Liver (tissue), 9 donors: ENCODE measurements around the gene GCGR. TPM values are rescaled to one million over a fixed set of nuclear protein-coding genes. Genes with fewer than 3 reads are reported as not detected.

Experiments
- DNase-seq: peaks from one replicate; pipeline ENCODE4 v3.0.0-alpha.2; 2017; ENCODE audit warnings: low spot score
- H3K27ac ChIP-seq, 2 donors: one replicate each; pipeline ENCODE4 v1.7.0; 2013; ENCODE audit warnings: inconsistent platforms in 2 of 2, low read length in 2 of 2, control low read depth in 1 of 2, low read depth in 1 of 2, mild to moderate bottlenecking in 1 of 2
- H3K27me3 ChIP-seq, 4 donors: one replicate each; pipeline versions ENCODE4 v1.6.1 to v1.7.0; 2013; ENCODE audit warnings: low read length in 3 of 4, inconsistent platforms in 1 of 4, mild to moderate bottlenecking in 1 of 4, moderate library complexity in 1 of 4; ENCODE audit not compliant: control insufficient read depth in 4 of 4, insufficient read depth in 4 of 4
- H3K36me3 ChIP-seq, 4 donors: one replicate each; pipeline versions ENCODE4 v1.6.1 to v1.7.0; 2013; ENCODE audit warnings: low read length in 3 of 4, mild to moderate bottlenecking in 3 of 4, low read depth in 1 of 4, moderate library complexity in 1 of 4; ENCODE audit not compliant: control insufficient read depth in 4 of 4, insufficient read depth in 3 of 4
- H3K4me1 ChIP-seq, 4 donors: one replicate each; pipeline versions ENCODE4 v1.6.1 to v1.7.0; 2013; ENCODE audit warnings: low read length in 3 of 4, mild to moderate bottlenecking in 3 of 4, moderate library complexity in 1 of 4; ENCODE audit not compliant: control insufficient read depth in 4 of 4, insufficient read depth in 4 of 4
- H3K4me3 ChIP-seq, 3 donors: one replicate each; pipeline versions ENCODE4 v1.6.1 to v1.7.0; 2013; ENCODE audit warnings: low read length in 3 of 3, control low read depth in 1 of 3, low read depth in 1 of 3, mild to moderate bottlenecking in 1 of 3
- H3K9ac ChIP-seq, 2 donors: one replicate each; pipeline ENCODE4 v1.7.0; 2013; ENCODE audit warnings: low read length in 2 of 2, mild to moderate bottlenecking in 2 of 2, moderate library complexity in 2 of 2, control low read depth in 1 of 2, low read depth in 1 of 2
- H3K9me3 ChIP-seq, 4 donors: one replicate each; pipeline versions ENCODE4 v1.6.1 to v1.7.0; 2013; ENCODE audit warnings: low read length in 3 of 4; ENCODE audit not compliant: control insufficient read depth in 4 of 4
- ATF3 ChIP-seq: IDR thresholded peaks from 2 replicates; pipeline ENCODE4 v1.6.1; 2016; ENCODE audit warnings: antibody characterized with exemption
- CTCF ChIP-seq: fragments of 150-350 bp; IDR thresholded peaks from 2 replicates; pipeline ENCODE4 v1.5.1; 2017; ENCODE audit warnings: improper control_type of control experiment, low read depth, low read length; ENCODE audit not compliant: missing input control
- FOXA1 ChIP-seq: IDR thresholded peaks from 2 replicates; pipeline ENCODE4 v1.6.1; 2016; ENCODE audit warnings: antibody characterized with exemption
- FOXA2 ChIP-seq: IDR thresholded peaks from 2 replicates; pipeline ENCODE4 v1.6.1; 2016; ENCODE audit warnings: antibody characterized with exemption
- GABPA ChIP-seq, 2 donors: IDR thresholded peaks in 1 of 2; conservative IDR thresholded peaks in 1 of 2; 2 replicates each; pipeline ENCODE4 v1.6.1; 2016; ENCODE audit warnings: antibody characterized with exemption in 2 of 2, mild to moderate bottlenecking in 1 of 2, moderate library complexity in 1 of 2
- HNF4G ChIP-seq: IDR thresholded peaks from 2 replicates; pipeline ENCODE4 v1.6.1; 2016; ENCODE audit warnings: antibody characterized with exemption
- JUND ChIP-seq, 2 donors: IDR thresholded peaks; 2 replicates each; pipeline ENCODE4 v1.6.1; 2016; ENCODE audit warnings: antibody characterized with exemption in 2 of 2
- MAX ChIP-seq: IDR thresholded peaks from 2 replicates; pipeline ENCODE4 v1.6.1; 2016; ENCODE audit warnings: antibody characterized with exemption
- NR2F2 ChIP-seq: IDR thresholded peaks from 2 replicates; pipeline ENCODE4 v1.6.1; 2016; ENCODE audit warnings: antibody characterized with exemption
- RAD21 ChIP-seq, 2 donors: IDR thresholded peaks; 2 replicates each; pipeline ENCODE4 v1.6.1; 2016; ENCODE audit warnings: antibody characterized with exemption in 2 of 2, mild to moderate bottlenecking in 2 of 2
- REST ChIP-seq: IDR thresholded peaks from 2 replicates; pipeline ENCODE4 v1.6.1; 2016; ENCODE audit warnings: antibody characterized with exemption, mild to moderate bottlenecking
- RXRA ChIP-seq, 2 donors: IDR thresholded peaks; 2 replicates each; pipeline ENCODE4 v1.6.1; 2017 to 2018; ENCODE audit warnings: antibody characterized with exemption in 2 of 2, mild to moderate bottlenecking in 1 of 2
- SP1 ChIP-seq: IDR thresholded peaks from 2 replicates; pipeline ENCODE4 v1.6.1; 2018; ENCODE audit warnings: antibody characterized with exemption, mild to moderate bottlenecking
- TAF1 ChIP-seq: conservative IDR thresholded peaks from 2 replicates; pipeline ENCODE4 v1.6.1; 2016; ENCODE audit warnings: antibody characterized with exemption, mild to moderate bottlenecking
- YY1 ChIP-seq: IDR thresholded peaks from 2 replicates; pipeline ENCODE4 v1.6.1; 2016; ENCODE audit warnings: antibody characterized with exemption, mild to moderate bottlenecking
- ZBTB33 ChIP-seq: IDR thresholded peaks from 2 replicates; pipeline ENCODE4 v1.6.1; 2016; ENCODE audit warnings: antibody characterized with exemption
- WGBS: extraction: QIAGEN DNeasy Blood & Tissue Kit; methylation state at CpG from one replicate; pipeline ENCODE4 v1.1.7; 2013; 5-methylcytosine and 5-hydroxymethylcytosine counted together
- polyA plus RNA-seq, 2 donors: library from polyadenylated mRNA; stranded (reverse) in 1 of 2; unstranded in 1 of 2; fragments of 200-250 nt in 1 of 2; fragments of >200 nt in 1 of 2; fragmentation: Nextera tagmentation in 1 of 2; extraction: Ambion mirVana in 1 of 2; gene quantifications; one replicate each; pipeline versions ENCODE4 v1.2.1 to v1.2.3, GENCODE V29; 2013 to 2015
- total RNA-seq, 2 donors: library from RNA; depleted of rRNA; stranded (reverse); fragments of >200 nt; gene quantifications; one replicate each; pipeline ENCODE4 v1.2.3, GENCODE V29; 2014
- donor health status: healthy.
- donor health status: healthy.
- donor health status: healthy.
- donor health status: healthy.
- donor health status: healthy.

GCGR gene
- total and polyA plus RNA-seq, 4 donors, result 20.7 to 72.0 (median 48.9) TPM

GRCh38 chr17:81822996-81823819 lies 19.3 kb downstream of the GCGR start:
- peaks cover 0 to 5% (median 0%) of the 10 kb centered on the region in 4 donors for H3K36me3 ChIP-seq
- no peak for DNase-seq
- H3K9ac ChIP-seq, result no peak overlapping the region
- peak overlapping the region; percentile 97 to 98 for H3K27ac ChIP-seq
- H3K27me3 ChIP-seq, result no peaks in the 10 kb centered on the region
- H3K9me3 ChIP-seq, result no peaks in the 10 kb centered on the region
- peaks cover 8 to 20% (median 15%) of the 10 kb centered on the region in 4 donors for H3K4me1 ChIP-seq
- no peak overlapping the region for H3K4me3 ChIP-seq
- TF ChIP-seq MAX, result no peak
- no peak for TF ChIP-seq NR2F2
- TF ChIP-seq TAF1, result no peak
- TF ChIP-seq JUND (IDR thresholded peaks at IDR 0.05), result no peak
- TF ChIP-seq RXRA (IDR thresholded peaks at IDR 0.05), result no peak
- no peak for TF ChIP-seq SP1
- TF ChIP-seq REST, result no peak
- TF ChIP-seq GABPA (IDR thresholded peaks at IDR 0.05 in 1 of 2, conservative IDR thresholded peaks at IDR 0.05 in 1 of 2), result no peak
- no peak for TF ChIP-seq ATF3
- TF ChIP-seq CTCF, result no peak
- 96% methylated on average over 30 of the region's 30 CpGs for WGBS

- H3K27me3 ChIP-seq, result no peaks in the 10 kb centered on the region
- H3K9me3 ChIP-seq, result no peaks in the 10 kb centered on the region
- H3K27ac ChIP-seq, result no peak overlapping the region
- WGBS, result 96% methylated on average over 33 of the region's 33 CpGs
- H3K9ac ChIP-seq, result no peak overlapping the region
- no peak overlapping the region for H3K4me3 ChIP-seq
- peaks cover 8 to 22% (median 16%) of the 10 kb centered on the region in 4 donors for H3K4me1 ChIP-seq
- H3K36me3 ChIP-seq, result peaks cover 0 to 5% (median 0%) of the 10 kb centered on the region in 4 donors
- DNase-seq, result no peak
- TF ChIP-seq FOXA2 (no peak), SP1 (no peak), HNF4G (no peak), MAX (no peak), ZBTB33 (no peak), ATF3 (no peak), FOXA1 (no peak), YY1 (no peak), CTCF (no peak), RAD21 (IDR thresholded peaks at IDR 0.05) (no peak)
Observed at GRCh38 chr17:81823820-81824550, 20.0 kb downstream of the GCGR start.
